Mesendoderm (in vitro differentiated cells): ENCODE data around the gene STARD8.
A peak's percentile ranks its signal among the peaks of the same experiment; 100 is the strongest.

Experiments
- DNase-seq: peaks from one replicate; pipeline ENCODE4 v3.0.0; 2013
- H2AK5ac ChIP-seq: 2 replicates; pipeline ENCODE4 v1.6.1; 2013; ENCODE audit warnings: low read length, inconsistent platforms
- H2BK120ac ChIP-seq: 2 replicates; pipeline ENCODE4 v1.6.1; 2013; ENCODE audit warnings: low read depth, mild to moderate bottlenecking, low read length, moderate library complexity, mixed read lengths
- H2BK15ac ChIP-seq: replicated peaks from 2 replicates; pipeline ENCODE4 v1.6.1; 2013; ENCODE audit warnings: low read depth, mild to moderate bottlenecking, moderate library complexity
- H2BK5ac ChIP-seq: 2 replicates; pipeline ENCODE4 v1.6.1; 2013; ENCODE audit warnings: low read length, inconsistent platforms
- H3K18ac ChIP-seq: 2 replicates; pipeline ENCODE4 v1.6.1; 2013; ENCODE audit warnings: mild to moderate bottlenecking, low read length, mixed read lengths
- H3K23ac ChIP-seq: one replicate; pipeline ENCODE4 v1.6.1; 2013; ENCODE audit warnings: low read length
- H3K27ac ChIP-seq: 2 replicates; pipeline ENCODE4 v1.5.1; 2013; ENCODE audit warnings: low read depth, mild to moderate bottlenecking, inconsistent platforms, low read length, moderate library complexity
- H3K27me3 ChIP-seq: 2 replicates; pipeline ENCODE4 v1.6.1; 2013; ENCODE audit warnings: low read length, control low read depth, mild to moderate bottlenecking, inconsistent platforms; ENCODE audit not compliant: insufficient read depth, poor library complexity
- H3K36me3 ChIP-seq: 2 replicates; pipeline ENCODE4 v1.6.1; 2013; ENCODE audit warnings: low read length, inconsistent platforms; ENCODE audit not compliant: control insufficient read depth, insufficient read depth
- H3K4ac ChIP-seq: one replicate; pipeline ENCODE4 v1.6.1; 2013; ENCODE audit warnings: low read depth, mild to moderate bottlenecking, low read length, moderate library complexity
- H3K4me1 ChIP-seq: 2 replicates; pipeline ENCODE4 v1.6.1; 2013; ENCODE audit warnings: low read depth, low read length, inconsistent platforms; ENCODE audit not compliant: control insufficient read depth
- H3K4me2 ChIP-seq: 2 replicates; pipeline ENCODE4 v1.6.1; 2013; ENCODE audit warnings: low read length
- H3K4me3 ChIP-seq: 2 replicates; pipeline ENCODE4 v1.5.1; 2013; ENCODE audit warnings: mild to moderate bottlenecking, low read length
- H3K56ac ChIP-seq: one replicate; pipeline ENCODE4 v1.6.1; 2013; ENCODE audit warnings: low read length
- H3K79me1 ChIP-seq: 2 replicates; pipeline ENCODE4 v1.6.1; 2013; ENCODE audit warnings: low read length, inconsistent platforms
- H3K79me2 ChIP-seq: 2 replicates; pipeline ENCODE4 v1.6.1; 2013; ENCODE audit warnings: mild to moderate bottlenecking, low read length; ENCODE audit not compliant: control insufficient read depth, insufficient read depth
- H3K9ac ChIP-seq: 2 replicates; pipeline ENCODE4 v1.6.1; 2013; ENCODE audit warnings: low read length, inconsistent platforms
- H4K5ac ChIP-seq: one replicate; pipeline ENCODE4 v1.6.1; 2013; ENCODE audit warnings: low read length
- H4K8ac ChIP-seq: one replicate; pipeline ENCODE4 v1.6.1; 2013; ENCODE audit warnings: low read depth, mild to moderate bottlenecking, control low read depth, low read length, moderate library complexity
- WGBS: extraction: QIAGEN DNeasy Blood & Tissue Kit; methylation state at CpG from one replicate; pipeline ENCODE4 v1.1.7; 2013; ENCODE audit warnings: low lambda C conversion rate, missing lambda C conversion rate; ENCODE audit not compliant: insufficient coverage; ENCODE audit errors: extremely low coverage; 5-methylcytosine and 5-hydroxymethylcytosine counted together

Gene STARD8

DNA sequence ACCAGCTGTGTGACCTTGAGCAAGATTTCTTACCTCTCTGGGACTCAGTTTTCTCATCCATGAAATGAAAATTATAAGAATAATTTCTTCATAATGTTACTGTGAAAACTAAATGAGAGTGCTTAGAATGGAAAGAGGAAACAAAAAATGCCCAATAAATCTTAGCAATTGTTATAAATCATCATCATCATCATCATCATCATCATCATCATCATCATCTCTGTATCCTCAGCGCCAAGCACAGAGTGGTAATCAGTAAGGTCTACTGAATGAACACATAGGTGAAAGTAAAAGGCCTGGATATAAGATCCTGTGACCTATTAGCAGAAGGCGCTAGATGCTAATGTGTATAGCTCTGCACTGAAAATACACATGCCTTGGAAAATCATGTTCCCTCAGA is 6.8 kb upstream of the STARD8 start:
- no CpG with 5 or more reads among the region's 2 CpGs for WGBS
- H3K23ac ChIP-seq = no peak overlapping the region
- H2AK5ac ChIP-seq = no peak overlapping the region
- no peak overlapping the region for H3K56ac ChIP-seq
- no peak overlapping the region for H2BK120ac ChIP-seq
- no peak overlapping the region for H3K9ac ChIP-seq
- no peaks in the 10 kb centered on the region for H3K79me1 ChIP-seq
- no peak overlapping the region for H2BK5ac ChIP-seq
- no peak overlapping the region for H3K4me2 ChIP-seq
- no peak overlapping the region for H3K4ac ChIP-seq
- no peak overlapping the region for H3K18ac ChIP-seq
- no peak overlapping the region for H4K5ac ChIP-seq
- H3K36me3 ChIP-seq = no peaks in the 10 kb centered on the region
- H3K4me1 ChIP-seq = no peaks in the 10 kb centered on the region
- no peak overlapping the region for H3K4me3 ChIP-seq
- DNase-seq = no peak
- H3K79me2 ChIP-seq = no peaks in the 10 kb centered on the region
- no peaks in the 10 kb centered on the region for H3K27me3 ChIP-seq
- H2BK15ac ChIP-seq = no peak overlapping the region
- no peak overlapping the region for H4K8ac ChIP-seq
- no peak overlapping the region for H3K27ac ChIP-seq

DNA sequence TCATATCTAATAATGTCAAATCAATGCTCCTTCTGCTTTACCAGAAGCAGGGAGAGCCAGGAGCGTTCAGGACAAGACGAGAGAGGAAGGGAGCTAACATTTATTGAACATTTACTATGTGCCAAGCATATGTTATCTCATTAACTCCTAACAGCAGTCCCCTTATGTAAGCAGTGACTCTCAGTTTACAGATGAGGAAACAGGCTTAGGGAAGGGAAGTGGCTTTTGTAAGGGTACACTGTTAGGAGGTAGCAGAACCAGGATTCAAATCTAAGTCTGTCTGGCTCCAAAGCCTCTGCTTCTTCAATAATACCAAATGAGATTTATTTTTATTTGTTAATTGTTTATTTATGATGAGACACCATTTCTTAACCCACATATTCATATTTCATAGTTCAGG is 2.6 kb upstream of the STARD8 start:
- H3K4me1 ChIP-seq = no peaks in the 10 kb centered on the region
- no peak overlapping the region for H3K18ac ChIP-seq
- no peaks in the 10 kb centered on the region for H3K27me3 ChIP-seq
- no peak overlapping the region for H3K4me2 ChIP-seq
- H3K4ac ChIP-seq = no peak overlapping the region
- no peaks in the 10 kb centered on the region for H3K79me1 ChIP-seq
- H3K36me3 ChIP-seq = no peaks in the 10 kb centered on the region
- H3K4me3 ChIP-seq = no peak overlapping the region
- no peaks in the 10 kb centered on the region for H3K79me2 ChIP-seq
- no peak overlapping the region for H3K56ac ChIP-seq
- no peak overlapping the region for H3K27ac ChIP-seq
- H3K23ac ChIP-seq = no peak overlapping the region
- no peak overlapping the region for H2BK120ac ChIP-seq
- no peak for DNase-seq
- H4K5ac ChIP-seq = no peak overlapping the region
- no peak overlapping the region for H3K9ac ChIP-seq
- H2AK5ac ChIP-seq = no peak overlapping the region
- no CpG with 5 or more reads among the region's 2 CpGs for WGBS
- no peak overlapping the region for H2BK5ac ChIP-seq
- no peak overlapping the region for H2BK15ac ChIP-seq
- no peak overlapping the region for H4K8ac ChIP-seq

DNA sequence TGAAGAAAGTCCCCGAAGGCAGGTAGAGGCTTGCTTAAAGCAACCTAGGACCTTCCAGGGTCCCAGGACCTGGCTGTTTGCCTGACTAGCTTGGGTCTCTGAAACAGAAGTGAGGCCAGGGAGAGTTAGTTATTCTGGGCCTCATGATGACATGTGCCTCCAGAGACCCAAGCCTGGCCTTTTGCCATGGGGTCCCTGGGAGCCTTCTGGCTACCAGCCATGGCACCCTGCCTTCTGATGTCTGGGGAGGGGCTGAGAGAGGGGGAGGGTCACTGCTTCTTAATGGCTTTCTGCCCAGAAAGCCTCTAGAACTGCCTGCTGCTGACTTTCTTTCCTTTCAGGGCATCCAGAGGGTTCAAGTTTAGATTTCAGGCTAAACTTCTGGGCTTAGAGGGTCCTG is 1.0 kb upstream of the STARD8 start:
- Histone ChIP-seq H3K27me3 (no peaks in the 10 kb centered on the region), H4K8ac (no peak overlapping the region), H3K36me3 (no peaks in the 10 kb centered on the region), H3K4me2 (no peak overlapping the region), H3K4me1 (no peaks in the 10 kb centered on the region), H2BK15ac (no peak overlapping the region), H3K4ac (no peak overlapping the region), H2BK5ac (no peak overlapping the region), H3K4me3 (no peak overlapping the region), H4K5ac (no peak overlapping the region), H3K23ac (no peak overlapping the region), H3K9ac (no peak overlapping the region), H3K79me2 (no peaks in the 10 kb centered on the region), H3K27ac (no peak overlapping the region), H3K56ac (no peak overlapping the region), H2AK5ac (no peak overlapping the region), H3K18ac (no peak overlapping the region), H3K79me1 (no peaks in the 10 kb centered on the region), H2BK120ac (no peak overlapping the region)
- WGBS = no CpG with 5 or more reads among the region's 1 CpG
- no peak for DNase-seq

DNA sequence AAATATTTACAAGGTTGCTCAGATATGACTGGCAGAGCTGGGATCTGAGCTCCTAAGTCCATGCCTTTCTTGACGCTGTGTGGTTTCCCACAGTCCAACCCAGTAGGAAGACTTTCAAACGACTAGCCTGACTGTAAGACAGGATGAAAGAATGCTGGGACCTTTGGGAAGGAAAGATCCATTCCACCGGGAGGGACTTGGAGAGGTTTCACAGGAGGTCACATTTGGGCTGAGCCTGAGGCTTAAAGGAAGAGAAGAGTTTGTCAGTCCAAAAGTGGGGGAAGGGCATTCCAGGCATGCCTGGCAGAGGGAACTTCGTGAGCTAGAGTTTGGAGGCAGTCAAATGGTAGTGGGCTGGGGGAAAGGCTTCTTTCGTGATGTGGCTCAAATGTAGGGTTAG is 1.5 kb downstream of the STARD8 start:
- H3K9ac ChIP-seq = no peak overlapping the region
- no peaks in the 10 kb centered on the region for H3K79me2 ChIP-seq
- no peaks in the 10 kb centered on the region for H3K79me1 ChIP-seq
- peak overlapping the region; percentile 25 for H3K56ac ChIP-seq
- H3K4me2 ChIP-seq = no peak overlapping the region
- no peak overlapping the region for H2BK120ac ChIP-seq
- H3K23ac ChIP-seq = no peak overlapping the region
- H4K5ac ChIP-seq = no peak overlapping the region
- H3K18ac ChIP-seq = no peak overlapping the region
- no peak overlapping the region for H4K8ac ChIP-seq
- no CpG with 5 or more reads among the region's 5 CpGs for WGBS
- no peak overlapping the region for H2AK5ac ChIP-seq
- no peak overlapping the region for H3K4ac ChIP-seq
- no peaks in the 10 kb centered on the region for H3K4me1 ChIP-seq
- H3K27ac ChIP-seq = no peak overlapping the region
- H2BK15ac ChIP-seq = no peak overlapping the region
- H3K4me3 ChIP-seq = no peak overlapping the region
- H2BK5ac ChIP-seq = no peak overlapping the region
- no peaks in the 10 kb centered on the region for H3K36me3 ChIP-seq
- no peaks in the 10 kb centered on the region for H3K27me3 ChIP-seq
- DNase-seq = peak; percentile 93

DNA sequence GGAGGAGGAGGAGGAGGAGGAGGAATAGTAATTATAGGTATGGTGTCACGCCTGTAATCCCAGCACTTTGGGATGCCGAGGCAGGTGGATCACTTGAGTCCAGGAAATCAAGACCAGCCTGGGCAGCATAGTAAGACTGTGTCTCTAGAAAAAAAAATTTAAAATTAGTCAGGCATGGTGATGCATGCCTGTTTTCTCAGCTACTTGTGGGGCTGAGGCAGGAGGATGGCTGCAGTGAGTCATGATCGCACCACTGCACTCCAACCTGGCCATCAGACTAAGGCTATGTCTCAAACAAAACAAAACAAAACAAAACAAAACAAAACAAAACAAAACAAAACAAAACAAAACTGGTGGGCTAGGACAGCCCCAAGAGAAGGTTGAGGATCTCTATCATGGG is 3.0 kb downstream of the STARD8 start:
- H3K79me1 ChIP-seq = no peaks in the 10 kb centered on the region
- no peaks in the 10 kb centered on the region for H3K4me1 ChIP-seq
- no peak overlapping the region for H3K23ac ChIP-seq
- no peak overlapping the region for H3K27ac ChIP-seq
- WGBS = no CpG with 5 or more reads among the region's 3 CpGs
- no peak overlapping the region for H2AK5ac ChIP-seq
- no peaks in the 10 kb centered on the region for H3K36me3 ChIP-seq
- H3K4me3 ChIP-seq = no peak overlapping the region
- no peak for DNase-seq
- no peak overlapping the region for H4K8ac ChIP-seq
- no peak overlapping the region for H3K4ac ChIP-seq
- no peaks in the 10 kb centered on the region for H3K79me2 ChIP-seq
- no peaks in the 10 kb centered on the region for H3K27me3 ChIP-seq
- no peak overlapping the region for H4K5ac ChIP-seq
- H3K18ac ChIP-seq = no peak overlapping the region
- no peak overlapping the region for H3K9ac ChIP-seq
- H2BK15ac ChIP-seq = no peak overlapping the region
- H2BK120ac ChIP-seq = no peak overlapping the region
- no peak overlapping the region for H2BK5ac ChIP-seq
- no peak overlapping the region for H3K56ac ChIP-seq
- H3K4me2 ChIP-seq = no peak overlapping the region

DNA sequence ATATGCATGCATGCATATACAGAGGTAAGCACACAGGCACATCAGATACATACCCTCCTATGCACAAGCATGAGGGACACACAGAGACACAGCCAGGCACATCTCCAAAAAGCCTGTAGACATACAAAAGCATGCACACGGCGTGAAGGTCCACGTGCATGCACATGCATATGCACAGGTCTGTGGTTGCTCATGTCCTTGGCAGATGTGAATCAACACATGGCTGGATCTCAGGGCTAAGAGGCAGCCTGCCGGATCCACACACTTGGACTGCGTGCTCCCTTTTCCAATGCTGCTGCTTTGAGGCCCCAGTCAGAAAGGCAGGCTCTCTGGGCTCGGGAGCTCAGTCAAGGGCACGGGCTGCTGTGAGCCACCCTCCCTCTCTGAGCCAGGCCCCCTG is 3.6 kb downstream of the STARD8 start:
- H3K4ac ChIP-seq = no peak overlapping the region
- H3K79me2 ChIP-seq = no peaks in the 10 kb centered on the region
- H2BK120ac ChIP-seq = no peak overlapping the region
- WGBS = no CpG with 5 or more reads among the region's 7 CpGs
- H2AK5ac ChIP-seq = no peak overlapping the region
- H2BK15ac ChIP-seq = no peak overlapping the region
- no peaks in the 10 kb centered on the region for H3K36me3 ChIP-seq
- H3K79me1 ChIP-seq = no peaks in the 10 kb centered on the region
- H3K4me1 ChIP-seq = no peaks in the 10 kb centered on the region
- H3K4me2 ChIP-seq = no peak overlapping the region
- H2BK5ac ChIP-seq = no peak overlapping the region
- H3K23ac ChIP-seq = no peak overlapping the region
- no peak overlapping the region for H3K4me3 ChIP-seq
- no peak overlapping the region for H3K9ac ChIP-seq
- H3K27me3 ChIP-seq = no peaks in the 10 kb centered on the region
- H3K18ac ChIP-seq = no peak overlapping the region
- no peak overlapping the region for H4K8ac ChIP-seq
- DNase-seq = no peak
- no peak overlapping the region for H3K56ac ChIP-seq
- H3K27ac ChIP-seq = no peak overlapping the region
- H4K5ac ChIP-seq = no peak overlapping the region
